Activated CD8-positive, alpha-beta memory T cell treated with anti-CD3 and anti-CD28 coated beads for 36 hours (primary cell): ENCODE results near the gene YPEL2. TPM values are rescaled to one million over a fixed set of nuclear protein-coding genes. Genes with fewer than 3 reads are reported as not detected.

Source experiments
- CTCF ChIA-PET: fragments of 350-600 bp; sonication (Branson Sonifier 250); formaldehyde crosslinking; loops from one replicate; lab custom pipeline; 2021; ENCODE audit warnings: antibody characterized with exemption; lab: Charles Lee
- POLR2A ChIA-PET: fragments of 350-600 bp; sonication (Branson Sonifier 250); formaldehyde crosslinking; loops from one replicate; lab custom pipeline; 2021; ENCODE audit warnings: antibody characterized with exemption; lab: Charles Lee
- total RNA-seq, 2 experiments: library from RNA; stranded (reverse); gene quantifications; one replicate each; pipeline ENCODE4 v1.2.3, GENCODE V29; 2021

Gene YPEL2
- total RNA-seq, 2 experiments from 2014 or later, result 4.1 to 5.6 TPM

DNA sequence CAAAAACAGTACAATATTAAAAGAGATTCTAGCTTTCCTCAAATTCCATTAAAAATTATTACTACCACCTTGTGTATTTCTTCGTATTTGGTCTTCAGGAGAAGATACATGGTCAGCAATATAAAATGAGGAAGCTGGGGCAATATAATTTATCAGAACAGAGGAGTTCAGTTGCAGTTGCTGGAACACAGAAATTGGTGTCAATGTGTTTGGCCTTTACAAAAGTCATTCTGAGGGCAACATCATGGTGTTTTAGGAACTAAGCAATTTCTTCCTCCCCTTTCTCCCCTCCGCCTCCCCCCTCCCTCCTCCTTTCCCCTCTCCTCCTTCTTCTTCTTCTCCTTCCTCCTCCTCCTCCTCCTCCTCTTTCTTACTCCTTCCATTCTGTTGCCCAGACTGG lies 102.1 kb downstream of the YPEL2 start:
- POLR2A ChIA-PET, result no interaction called here
- CTCF ChIA-PET, result interaction anchor here (0.8 kb wide), 1 partner anchor 110 kb away, joined by 4 read pairs; no protein-coding TSS in a partner anchor

DNA sequence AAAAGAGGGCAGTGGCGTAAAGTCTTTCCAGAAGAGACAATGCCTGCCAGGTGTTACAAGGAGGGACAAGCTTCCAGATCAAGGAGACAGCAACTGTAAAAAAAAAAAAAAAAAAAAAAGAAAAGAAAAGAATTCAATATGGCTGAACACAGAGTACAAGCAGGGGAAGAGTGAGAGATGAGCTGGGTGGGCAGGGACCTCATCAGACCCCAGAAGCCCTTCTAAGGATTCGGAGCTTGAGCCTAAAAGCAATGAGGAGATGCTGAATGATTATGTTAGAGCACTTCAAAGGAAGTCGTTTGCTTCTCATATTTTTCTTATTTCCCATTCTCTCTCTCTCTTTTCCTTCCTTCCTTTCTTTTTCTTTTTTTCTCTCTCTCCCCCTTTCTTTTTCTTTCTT lies 103.0 kb downstream of the YPEL2 start:
- ChIA-PET CTCF (interaction anchor here (0.5 to 1.4 kb wide), 3 partner anchors 78 to 111 kb away, joined by 3 to 4 read pairs (median 3); no protein-coding TSS in a partner anchor), POLR2A (interaction anchor here (1.0 kb wide), 1 partner anchor 91 kb away, joined by 20 read pairs; no protein-coding TSS in a partner anchor)

DNA sequence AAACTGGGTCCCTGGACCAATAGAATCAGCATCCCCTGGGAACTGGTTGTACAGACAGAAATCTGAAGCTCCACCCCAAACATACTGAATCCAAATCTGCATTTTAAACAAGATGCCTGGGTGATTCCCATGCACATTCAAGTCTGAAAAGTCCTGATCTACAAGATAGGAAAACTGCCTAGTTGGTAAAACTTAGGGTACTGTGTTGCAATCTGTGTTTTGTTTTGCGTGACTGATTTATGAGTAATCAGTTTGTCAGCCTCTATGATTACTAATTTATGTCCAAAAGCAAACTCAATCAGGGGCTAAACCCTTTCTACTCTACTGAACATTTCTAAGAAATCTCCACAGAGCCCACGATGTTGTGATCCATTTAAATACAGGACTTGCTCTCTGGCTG lies 103.8 kb downstream of the YPEL2 start:
- CTCF ChIA-PET, result interaction anchor here (0.5 to 1.4 kb wide), 2 partner anchors 79 to 105 kb away, joined by 3 read pairs; no protein-coding TSS in a partner anchor
- POLR2A ChIA-PET, result interaction anchor here (1.0 kb wide), 1 partner anchor 92 kb away, joined by 20 read pairs; no protein-coding TSS in a partner anchor

DNA sequence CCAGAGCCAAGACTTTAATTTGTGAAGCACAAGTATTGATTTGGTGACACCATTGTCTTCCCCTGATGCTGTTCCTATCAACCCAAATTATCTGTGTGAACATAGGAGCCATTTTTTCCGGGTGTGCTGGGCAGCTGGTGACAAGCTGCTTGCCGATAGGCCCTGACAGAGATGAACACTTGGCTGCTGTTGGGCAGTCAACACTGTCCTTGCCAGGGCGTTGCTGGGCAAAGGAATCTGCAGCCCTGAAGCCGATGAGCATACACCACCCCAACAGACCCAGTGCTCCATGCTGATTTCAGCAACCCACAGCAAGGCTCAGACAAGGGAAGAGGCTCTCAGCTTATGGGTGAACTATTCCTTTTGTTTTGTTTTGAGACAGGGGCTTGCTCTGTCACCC lies 105.4 kb downstream of the YPEL2 start:
- CTCF ChIA-PET, result interaction anchor here (0.7 to 7.3 kb wide), 4 partner anchors 10 to 126 kb away, joined by 3 to 40 read pairs (median 6); no protein-coding TSS in a partner anchor
- POLR2A ChIA-PET, result no interaction called here

DNA sequence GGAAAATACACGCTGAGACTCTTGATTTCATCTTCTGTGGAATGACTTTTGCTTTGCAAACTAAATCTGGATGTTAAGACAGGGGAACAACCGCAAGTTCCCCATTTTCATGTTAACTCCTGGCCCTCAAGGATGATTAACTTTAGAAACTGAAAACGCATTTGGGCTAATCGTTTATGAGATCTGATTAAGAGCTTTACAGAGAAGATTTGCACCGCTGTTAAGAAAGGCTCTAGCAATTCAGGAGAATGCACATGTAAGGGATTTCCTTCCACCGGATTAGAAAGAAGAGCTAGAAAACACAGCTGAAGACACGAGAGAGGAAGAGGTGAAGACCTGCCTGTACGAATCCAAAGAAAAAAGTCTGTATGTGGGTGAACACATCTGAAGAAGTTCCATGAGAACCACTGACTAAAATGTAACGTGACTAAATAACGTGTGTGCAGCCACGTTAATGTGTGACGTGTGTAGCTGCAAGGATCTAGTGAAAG lies 106.4 kb downstream of the YPEL2 start:
- ChIA-PET CTCF (interaction anchor here (1.9 to 7.3 kb wide), 4 partner anchors 11 to 127 kb away, joined by 5 to 40 read pairs (median 20); no protein-coding TSS in a partner anchor), POLR2A (no interaction called here)

DNA sequence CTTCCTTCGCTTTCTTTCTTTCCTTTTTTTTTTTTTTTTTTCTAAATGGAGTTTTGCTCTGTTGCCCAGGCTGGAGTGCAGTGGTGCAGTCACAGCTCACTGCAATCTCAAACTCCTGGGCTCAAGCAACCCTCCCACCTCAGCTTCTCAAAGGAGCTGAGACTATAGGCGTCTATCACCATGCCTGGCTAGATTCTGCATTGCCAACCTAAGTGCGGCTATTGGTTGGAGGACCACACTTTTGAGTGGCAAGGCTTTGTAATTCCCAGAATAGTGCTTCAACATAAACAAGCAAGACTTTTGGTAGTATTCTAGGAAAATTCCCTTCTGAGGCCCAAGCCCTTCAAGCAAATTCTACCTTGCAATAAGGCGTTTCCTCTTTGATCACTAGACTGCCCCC lies 107.8 kb downstream of the YPEL2 start:
- POLR2A ChIA-PET, result interaction anchor here (0.6 kb wide), 1 partner anchor 531 kb away, joined by 5 read pairs; no protein-coding TSS in a partner anchor
- CTCF ChIA-PET, result interaction anchor here (0.6 to 7.3 kb wide), 8 partner anchors 13 to 145 kb away, joined by 3 to 40 read pairs (median 4); no protein-coding TSS in a partner anchor

DNA sequence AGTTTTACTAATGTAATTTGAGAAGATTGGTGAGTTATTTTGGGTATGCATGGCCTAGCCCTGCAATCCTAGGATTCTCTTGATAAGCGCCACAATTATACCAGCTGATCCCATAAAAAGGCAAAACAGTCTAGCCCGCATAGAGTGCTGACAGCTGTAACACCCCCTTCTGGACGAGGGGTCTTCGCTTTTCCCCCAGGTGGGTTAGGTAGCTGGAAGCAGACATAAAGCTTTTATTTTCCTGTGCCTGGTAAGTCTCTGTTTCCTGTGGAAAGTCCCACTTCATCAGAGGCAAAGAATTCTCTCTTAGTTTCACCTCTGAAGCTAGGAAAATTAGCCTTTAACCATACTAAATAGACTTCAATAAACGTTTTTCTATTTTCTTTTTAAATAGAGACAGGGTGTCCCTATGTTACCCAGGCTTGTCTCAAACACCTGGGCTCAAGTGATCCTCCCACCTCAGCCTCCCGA lies 108.3 kb downstream of the YPEL2 start:
- CTCF ChIA-PET, result interaction anchor here (0.7 to 7.3 kb wide), 9 partner anchors 10 to 129 kb away, joined by 3 to 40 read pairs (median 4); no protein-coding TSS in a partner anchor

DNA sequence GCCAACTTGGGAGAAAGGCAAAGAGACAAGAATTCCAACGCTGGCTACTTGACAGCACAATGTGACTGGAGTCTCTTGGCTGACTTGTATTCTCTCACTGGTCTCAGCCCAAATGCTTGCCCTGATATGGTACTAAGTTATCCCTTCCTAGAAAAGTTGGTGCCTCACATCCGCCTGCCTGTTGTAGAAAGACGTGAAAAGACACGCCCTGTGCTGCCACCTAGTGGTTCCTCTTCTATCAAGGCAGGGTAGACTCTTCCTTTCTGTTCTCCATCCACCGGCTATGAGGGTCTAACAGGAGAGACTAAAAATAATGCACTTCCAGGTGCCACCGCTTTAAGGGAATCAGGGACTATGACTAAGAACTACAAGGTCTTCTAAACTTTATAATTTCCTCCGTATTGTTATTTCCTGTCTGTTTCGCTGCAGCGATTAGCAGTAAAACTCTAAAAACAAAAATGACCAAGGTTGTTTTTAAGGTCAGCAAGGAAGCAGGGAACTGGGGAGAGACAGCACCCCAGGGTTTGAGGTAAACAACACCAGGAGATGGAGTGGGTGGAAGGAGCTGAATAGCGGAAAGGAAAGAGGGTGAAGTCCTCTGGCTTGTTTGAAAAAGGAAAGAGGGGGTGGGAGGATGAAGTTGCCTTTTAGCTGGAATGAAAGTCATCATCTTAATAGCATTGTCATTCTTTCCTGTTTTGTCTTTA lies 109.5 kb downstream of the YPEL2 start:
- ChIA-PET POLR2A (no interaction called here), CTCF (interaction anchor here (0.7 to 7.3 kb wide), 9 partner anchors 11 to 130 kb away, joined by 3 to 40 read pairs (median 4); no protein-coding TSS in a partner anchor)

More for the DNA sequence above, 108.3 kb downstream of the YPEL2 start:
- POLR2A ChIA-PET, result interaction anchor here (0.6 kb wide), 1 partner anchor 530 kb away, joined by 5 read pairs; no protein-coding TSS in a partner anchor

DNA sequence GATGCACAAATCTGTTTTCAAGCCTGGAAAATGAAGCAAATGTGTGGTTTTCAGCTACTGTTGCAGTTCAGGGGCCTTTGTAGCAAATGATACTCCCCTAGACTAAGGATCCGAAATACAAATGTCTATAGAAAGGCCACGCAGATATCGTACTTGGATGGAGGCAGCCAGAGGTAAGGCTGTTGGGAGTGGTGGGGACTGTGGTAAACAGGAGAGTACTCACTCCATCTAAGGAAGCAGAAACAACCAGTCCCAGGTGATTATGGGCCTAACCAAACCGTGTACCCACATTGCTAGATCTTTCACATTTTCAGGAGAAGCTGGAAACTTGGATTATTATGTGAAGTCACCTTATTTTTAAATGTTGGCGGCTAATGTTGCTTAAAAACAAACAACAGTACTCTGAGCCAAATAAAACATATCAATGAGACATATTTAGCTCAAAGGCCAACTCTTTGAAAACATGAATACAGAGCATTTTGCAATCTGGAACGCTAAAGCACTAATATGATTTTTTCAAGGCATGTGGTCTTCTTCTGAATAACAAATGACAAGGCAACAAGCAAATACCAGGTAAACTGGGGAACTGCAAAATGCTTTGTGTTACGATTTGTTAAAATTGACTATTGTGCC lies 110.1 kb downstream of the YPEL2 start:
- CTCF ChIA-PET, result interaction anchor here (0.7 to 7.3 kb wide), 7 partner anchors 15 to 131 kb away, joined by 3 to 40 read pairs (median 4); no protein-coding TSS in a partner anchor
- POLR2A ChIA-PET, result no interaction called here

DNA sequence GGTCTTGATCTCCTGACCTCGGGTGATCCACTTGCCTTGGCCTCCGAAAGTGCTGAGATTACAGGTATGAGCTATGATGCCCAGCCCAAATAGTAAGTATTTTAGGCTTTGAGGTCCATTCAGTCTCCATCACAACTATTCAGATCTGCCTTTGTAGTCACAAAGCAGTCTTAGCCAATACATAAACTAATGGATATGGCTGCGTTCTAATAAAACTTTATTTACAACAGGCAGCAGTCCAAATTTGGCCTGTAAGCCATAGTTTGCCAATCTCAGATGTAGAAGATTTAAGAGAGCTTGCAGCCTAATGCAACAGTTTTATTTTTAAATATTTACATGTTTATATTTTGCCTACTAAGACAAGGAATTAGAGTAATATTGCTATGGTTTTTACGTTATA lies 111.7 kb downstream of the YPEL2 start:
- POLR2A ChIA-PET, result interaction anchor here (0.7 kb wide), 1 partner anchor 78 kb away, joined by 5 read pairs; no protein-coding TSS in a partner anchor
- CTCF ChIA-PET, result interaction anchor here (0.7 to 7.3 kb wide), 7 partner anchors 11 to 471 kb away, joined by 3 to 40 read pairs (median 4); no protein-coding TSS in a partner anchor

Other genes with a start within 250 kb of the YPEL2 start
- 10 to 100 TPM; 26.5 to 28.6 TPM for gene TRIM37, start 224.8 kb upstream of the YPEL2 start, total RNA-seq
- 10 to 100 TPM; 49.2 to 56.1 TPM for gene SKA2, start 176.5 kb upstream of the YPEL2 start, total RNA-seq
- gene PRR11, start 175.9 kb upstream of the YPEL2 start, total RNA-seq, result 10 to 100 TPM; 43.0 to 43.5 TPM
- gene SMG8, start 121.6 kb upstream of the YPEL2 start, total RNA-seq, result 10 to 100 TPM; 23.8 to 24.5 TPM
- gene GDPD1, start 111.1 kb upstream of the YPEL2 start, total RNA-seq, result 1 to 10 TPM; 1.7 to 2.8 TPM
- 10 to 100 TPM; 21.3 to 22.2 TPM for gene DHX40, start 234.0 kb downstream of the YPEL2 start, total RNA-seq